Nucleus accumbens (tissue), 56 donors: ENCODE results near the gene CLMP.
"Not testable (repeated sequence)": the region's sequence is repeated elsewhere in the genome, so short reads cannot be mapped to it uniquely, and the experiment has no call there.

ENCODE experiments used
- DNase-seq, 56 donors: peaks; one replicate each; lab custom pipeline; 2025; lab: John Stamatoyannopoulos, UW

Gene CLMP

DNA sequence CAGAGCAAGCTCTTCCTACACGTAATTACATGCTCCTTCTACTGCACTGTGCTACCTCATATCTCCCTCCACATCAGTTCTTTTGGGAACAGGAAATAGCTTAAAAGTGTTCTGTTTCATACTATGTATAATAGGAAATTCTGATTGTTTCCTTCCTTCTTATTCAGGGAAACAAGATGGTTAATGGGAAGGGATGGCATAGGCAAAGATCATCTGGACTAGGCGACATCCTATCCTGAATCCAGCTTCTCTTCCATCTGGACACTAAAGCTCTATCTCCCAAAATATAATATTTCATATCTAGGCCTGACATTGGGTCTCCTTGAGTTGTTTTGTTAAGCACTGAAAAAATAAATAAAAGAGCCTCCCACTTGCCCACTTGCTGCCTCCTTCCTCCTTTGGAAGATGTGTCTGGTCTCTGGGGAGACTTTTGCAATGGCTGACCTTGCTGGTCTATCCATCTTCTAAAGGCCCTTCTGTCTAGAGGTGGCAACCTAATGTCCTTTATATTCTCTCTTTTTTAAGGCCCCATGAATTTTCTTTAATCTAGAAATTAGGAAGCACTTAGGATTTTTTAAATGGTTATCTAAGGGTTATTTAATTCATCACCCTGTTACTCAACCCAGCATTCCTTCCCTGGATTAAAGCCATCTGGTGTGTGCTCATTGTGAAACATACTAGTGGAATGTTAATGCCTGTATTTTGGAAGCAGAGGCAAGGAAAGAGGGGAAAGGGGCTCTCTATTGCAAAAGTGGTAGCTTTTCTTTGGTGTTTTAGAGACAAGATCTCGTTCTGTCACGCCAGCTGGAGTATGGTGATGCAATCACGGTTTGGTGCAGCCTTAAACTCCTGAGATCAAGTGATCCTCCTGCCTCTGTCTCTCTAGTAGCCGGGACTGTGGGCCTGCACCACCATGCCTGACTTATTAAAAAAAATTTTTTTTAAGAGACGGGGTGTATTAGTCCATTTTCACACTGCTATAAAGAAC, 20.6 kb downstream of the CLMP start:
- DNase-seq, result no peak

DNA sequence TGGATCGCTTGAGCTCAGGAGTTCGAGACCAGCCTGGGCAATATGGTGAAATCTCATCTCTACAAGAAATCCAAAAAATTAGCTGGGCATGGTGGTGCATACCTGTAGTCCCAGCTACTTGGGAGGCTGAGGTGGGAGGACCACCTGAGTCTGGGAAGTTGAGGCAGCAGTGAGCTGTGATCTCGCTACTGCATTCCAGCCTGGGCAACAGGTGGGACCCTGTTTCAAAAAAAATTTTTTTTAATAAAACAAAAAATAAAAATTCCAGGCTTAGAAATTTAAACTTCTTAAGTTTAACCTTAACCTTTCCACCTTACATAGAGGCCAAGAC, 21.2 kb downstream of the CLMP start:
- no peak for DNase-seq

DNA sequence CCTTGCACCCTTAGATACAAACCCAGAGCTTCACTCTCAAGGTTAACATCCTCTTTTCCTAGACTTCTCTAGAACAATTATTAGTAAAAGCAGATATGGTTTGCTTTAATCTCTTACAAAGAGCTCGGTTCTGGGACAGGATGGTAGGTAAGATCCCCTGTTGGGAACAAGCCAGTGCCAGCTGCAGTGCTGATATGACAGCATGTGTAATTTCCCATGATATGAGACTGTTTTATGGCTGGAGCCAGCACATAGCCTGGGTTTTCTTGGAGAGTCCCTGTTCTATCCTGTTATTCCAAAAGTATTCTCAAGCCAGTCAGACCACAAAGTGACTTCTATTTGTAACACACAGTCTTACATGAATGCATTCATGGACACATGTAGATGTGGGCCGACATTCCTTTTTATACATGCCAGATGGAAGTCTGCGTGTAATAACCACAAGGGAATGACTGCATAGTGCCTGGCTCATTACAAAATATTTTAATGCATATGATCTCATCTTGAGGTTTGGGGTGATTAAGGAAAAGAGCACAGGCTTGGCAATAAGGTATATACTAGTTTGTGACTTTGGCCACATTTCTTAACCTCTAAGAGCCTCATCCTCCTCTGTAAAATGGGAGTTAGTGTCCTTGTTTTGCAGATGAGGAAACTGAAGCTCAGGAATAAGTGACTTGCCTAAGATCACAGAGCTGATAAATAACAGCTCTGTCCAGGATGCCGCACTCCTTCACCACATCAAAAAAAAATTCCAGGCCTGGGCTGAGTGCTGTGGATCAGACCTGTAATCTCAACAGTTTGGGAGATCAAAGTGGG, 21.8 kb downstream of the CLMP start:
- DNase-seq, result no peak

DNA sequence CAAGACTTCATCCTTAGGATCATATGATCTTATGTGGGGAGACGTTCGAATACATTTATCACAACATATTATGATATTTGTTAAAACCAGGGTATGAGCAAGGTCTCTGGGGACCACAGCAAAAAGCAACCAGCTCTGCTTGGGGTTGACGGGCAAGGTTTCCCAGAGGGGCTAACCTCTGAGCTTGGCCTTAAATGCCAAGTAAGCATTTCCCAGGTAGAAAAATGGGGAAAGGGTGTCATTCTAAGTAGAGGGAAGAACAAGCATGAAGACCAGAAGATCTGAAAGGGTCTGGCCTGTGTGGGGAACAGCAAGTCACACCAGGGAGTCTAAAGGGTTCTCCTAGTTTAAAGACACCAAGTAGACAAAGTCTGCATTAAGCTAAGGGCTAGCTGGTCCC, 24.1 kb downstream of the CLMP start:
- no peak for DNase-seq

DNA sequence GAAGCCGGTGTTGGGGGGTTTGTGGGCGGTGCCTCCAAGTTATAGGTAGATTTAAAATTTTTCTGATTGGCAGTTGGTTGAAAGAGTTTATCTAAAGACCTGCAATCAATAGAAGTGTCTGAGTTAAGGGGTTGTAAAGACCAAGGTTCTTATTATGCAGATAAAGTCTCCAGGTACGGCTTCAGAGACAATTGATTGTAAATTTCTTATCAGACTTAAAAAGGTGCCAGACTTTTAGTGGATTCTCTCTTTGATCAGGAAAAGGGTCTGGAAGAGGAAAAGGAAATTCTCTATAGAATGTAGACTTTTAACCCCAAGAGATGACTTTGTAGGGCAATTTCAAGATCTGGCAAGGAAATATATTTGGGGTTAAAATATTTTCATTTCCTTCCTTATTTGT, 25.2 kb downstream of the CLMP start:
- DNase-seq, result no peak

DNA sequence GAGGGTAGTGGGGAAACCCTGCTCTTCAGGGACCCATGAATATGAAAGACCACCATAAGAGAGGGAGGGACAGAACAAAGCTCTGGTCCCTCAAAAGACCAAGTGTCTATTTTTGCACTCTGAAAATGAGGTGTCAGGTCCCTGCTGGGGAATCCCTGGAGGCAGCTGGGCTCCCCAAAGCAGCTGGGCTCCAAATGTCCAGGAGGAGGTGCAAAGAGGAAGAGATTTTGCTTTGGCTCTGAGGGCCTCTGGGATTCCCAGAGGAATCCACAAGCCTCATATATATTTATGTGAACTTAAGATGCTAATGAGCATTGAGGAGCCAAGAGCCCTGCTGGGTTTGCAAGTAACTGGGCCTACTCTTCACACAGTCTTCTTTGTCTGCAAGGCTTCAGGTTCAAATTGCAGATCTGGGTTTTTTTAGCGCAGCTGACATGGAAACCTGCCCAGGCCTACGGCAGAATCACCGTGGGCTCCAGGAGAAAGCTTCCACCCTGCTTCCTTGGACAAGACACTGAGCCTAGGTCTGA, 26.0 kb downstream of the CLMP start:
- DNase-seq, result no peak

DNA sequence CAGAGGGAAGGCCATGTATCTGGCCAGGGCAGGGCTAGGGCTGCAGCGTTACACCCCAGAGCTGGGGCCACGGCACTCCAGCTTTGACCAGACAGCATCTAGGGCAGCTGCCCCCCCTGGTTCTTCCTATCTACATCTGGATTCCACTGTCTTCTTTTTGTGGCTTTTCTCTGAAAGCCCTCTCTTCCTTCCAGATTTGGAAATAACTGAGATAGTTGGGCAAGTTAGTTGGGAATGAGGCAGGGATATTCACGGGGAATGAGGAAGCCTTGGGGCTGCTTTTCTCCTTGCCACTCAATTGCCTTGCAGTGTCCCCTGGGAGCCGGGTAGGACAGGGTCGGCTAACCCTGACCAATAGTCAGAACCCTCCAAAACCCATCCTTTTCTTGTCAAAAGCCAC, 26.8 kb downstream of the CLMP start:
- no peak for DNase-seq

DNA sequence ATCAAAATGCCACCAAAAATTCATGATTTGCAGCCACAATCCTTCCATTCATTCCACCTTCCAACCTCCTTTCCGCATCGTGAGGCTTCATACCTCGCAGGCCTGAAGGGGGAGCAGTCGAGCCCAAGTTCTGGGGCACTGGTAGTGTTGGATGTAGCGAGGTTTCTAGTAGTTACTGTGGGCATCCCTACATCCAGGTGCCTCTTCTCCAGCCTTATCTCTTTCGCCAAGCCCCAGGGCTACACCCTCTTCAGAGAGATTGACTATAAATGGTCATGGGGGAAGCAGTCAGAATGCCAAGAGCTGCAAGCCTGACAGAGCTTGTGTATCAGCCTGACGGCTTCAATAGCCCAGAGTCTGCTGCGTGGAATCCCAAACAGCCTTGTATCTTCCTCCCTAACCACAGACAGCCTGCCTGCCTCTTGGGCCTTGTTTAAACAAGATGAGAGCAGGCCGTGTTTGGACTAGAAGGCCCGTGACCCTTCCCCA, 28.9 kb downstream of the CLMP start:
- DNase-seq, result peak in 5 of 56 donors; percentile 2 to 52 (median 10)

DNA sequence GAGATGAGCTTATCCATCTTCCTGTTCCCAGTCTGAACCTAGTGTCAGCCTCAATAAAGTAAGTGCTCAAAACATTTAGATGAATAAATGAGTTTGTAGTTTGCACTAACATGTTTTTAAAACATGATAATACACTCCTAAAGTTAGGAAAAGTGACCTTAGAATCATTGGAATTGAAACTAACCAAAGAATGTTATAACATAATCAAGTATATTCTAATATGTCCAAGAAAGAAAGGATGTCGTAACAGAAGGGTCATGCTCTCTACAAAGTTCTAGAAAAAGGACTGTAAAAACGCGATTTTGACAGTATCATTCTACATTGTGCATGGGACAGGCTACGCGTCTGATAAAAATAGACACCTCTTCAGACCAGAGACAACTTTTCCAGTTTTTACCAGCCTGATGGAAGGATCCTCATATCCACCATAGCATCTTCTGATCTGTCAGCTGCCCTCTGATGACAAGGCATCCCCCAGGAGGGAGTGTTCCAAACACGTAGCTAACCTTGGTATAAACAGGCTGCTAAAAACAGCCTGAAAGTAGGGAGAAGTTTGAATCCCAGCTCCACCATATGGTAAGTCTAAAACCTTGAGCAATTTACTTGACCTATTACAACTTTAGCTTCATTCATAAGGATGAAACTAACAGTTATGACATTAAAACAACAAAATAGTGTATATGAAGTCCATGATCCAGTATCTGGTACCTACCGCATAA, 30.2 kb downstream of the CLMP start:
- DNase-seq, result no peak

DNA sequence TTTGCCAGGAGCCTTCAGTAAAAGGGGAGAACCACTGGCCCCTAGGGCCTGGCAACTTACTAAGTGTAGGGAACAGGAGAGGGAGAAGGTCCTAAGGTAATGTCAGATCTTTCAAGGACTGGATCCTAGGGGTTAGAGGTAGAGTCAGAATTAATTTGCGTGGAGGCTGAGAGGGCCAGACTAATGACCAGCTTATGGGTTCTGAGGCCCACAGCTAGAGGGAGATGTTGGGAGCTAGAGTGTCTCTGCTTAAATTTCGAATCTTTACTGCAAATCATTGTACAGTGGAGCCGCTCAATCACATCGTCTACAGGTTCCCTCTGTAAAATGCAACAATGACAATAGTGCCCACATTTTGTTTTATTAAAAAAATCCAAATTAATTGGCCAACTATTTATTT, 31.4 kb downstream of the CLMP start:
- DNase-seq, result no peak

DNA sequence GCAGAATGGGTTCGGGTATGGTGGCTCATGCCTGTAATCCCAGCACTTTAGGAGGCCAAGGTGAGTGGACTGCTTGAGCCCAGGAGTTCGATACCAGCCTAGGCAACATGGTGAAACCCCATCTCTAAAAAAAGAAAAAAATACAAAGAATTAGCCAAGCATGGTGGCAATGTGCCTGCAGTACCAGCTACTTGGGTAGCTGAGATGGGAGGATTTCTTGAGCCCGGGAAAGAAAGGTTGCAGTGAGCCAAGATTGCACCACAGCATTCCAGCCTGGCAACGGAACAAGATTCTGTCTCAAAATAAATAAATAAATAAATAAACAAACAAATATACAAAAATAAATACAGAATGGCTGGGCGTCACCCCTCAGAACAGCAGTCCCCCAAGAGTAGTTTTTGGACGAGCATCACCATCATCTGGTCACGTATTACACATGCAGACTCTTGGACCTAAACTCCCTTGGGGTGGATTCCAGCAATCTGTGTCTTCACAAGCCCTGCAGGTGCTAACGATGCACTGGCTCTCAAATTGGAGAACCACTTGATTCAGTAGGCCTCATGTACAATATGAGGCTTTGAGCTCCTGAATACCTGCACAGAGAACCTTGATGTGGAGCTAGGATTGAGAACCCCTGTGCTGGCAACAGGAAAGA, 33.5 kb downstream of the CLMP start:
- no peak for DNase-seq

DNA sequence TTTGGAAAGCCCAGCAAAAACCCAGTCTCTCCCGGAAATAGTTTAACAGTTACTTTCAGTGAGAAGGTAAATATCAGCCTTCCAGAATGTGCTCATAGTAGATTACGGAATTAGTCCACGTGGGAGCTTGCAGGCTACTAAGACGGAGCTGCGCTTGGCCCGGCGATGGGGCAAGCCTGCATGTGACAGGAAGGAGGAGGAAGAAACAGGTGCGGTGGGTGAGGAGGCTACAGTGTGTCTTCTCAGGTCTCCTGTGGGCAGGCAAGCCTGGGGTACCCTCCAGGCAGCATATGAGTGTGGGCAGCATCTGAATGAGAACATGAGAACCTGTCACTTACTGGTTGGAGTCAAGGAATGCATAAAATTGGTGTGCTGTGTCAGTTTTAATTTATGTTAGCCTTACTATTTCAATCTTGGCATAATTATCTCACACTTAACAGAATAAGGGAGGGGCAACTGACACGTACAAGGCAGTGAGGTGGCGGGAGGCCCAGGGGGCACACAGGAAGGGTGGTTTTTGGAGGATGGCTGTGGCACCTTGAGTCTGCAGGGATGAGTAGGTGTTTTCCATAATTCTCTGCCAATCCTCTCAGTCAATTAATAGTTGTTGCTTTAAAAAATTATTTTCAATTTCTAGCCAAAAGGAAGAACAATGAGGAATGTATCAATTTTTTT, 35.7 kb downstream of the CLMP start:
- DNase-seq, result no peak

DNA sequence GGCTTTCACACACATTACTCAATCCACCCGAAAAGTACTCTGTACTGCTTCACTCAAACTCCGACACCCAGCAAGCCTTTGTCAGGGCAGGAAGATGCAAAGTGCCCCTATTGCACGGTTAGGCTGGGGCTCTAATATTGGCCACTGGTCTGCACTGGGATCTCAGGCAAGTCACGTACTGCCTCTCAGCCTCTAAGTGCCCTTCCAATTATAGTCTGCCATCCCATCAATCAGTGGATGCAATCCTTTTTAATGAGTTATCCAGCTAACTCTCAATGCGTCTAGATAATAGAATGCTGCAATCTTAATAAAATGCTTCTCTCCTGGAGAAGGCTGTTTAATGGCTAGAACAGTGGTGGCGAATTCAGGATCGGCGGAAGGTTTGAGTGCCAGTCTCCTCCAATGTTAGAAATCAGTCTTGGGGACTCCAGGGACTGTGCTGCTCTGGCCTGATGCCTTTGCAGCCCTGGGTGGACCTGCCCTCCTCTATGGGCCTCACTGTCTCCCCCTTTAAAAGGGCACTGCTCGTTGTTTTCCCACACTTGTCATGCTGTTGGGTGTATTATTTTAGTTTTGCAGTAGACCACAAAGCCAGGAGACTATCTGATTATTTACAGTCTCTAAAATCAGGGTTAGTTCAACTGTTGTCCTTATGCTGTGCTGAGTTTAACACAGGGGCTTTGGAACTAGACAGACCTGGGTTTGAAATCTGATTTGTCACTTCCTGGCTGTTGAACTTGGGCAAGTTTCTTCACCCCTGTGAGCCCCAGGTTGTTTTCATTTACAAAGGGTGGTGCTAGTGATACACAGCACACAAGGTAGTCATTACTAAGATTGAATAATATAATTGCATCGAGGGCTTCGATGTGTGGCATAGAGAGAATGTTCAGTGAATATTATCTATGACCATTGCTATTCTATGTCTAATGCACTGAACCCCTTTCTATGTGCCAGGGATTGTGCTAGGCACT, 36.7 kb downstream of the CLMP start:
- DNase-seq, result no peak

DNA sequence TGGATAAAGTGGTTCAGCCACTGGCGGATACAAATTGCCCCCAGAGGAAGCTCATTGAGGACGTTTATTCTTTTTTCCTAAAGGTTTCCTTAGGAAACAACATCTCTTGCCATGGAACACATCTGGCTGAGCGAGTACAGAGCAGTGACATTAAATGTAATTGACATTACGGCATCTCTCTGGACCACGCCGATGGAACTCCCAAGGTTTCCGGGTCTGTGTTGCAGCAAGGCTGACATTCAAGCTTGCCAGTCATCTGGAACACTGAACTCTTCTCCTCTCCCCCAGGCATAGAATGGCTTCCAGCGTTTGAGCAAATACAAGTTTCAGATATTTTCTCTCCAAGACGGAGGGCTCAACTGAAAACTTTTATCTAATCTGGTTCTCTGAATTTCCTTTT, 42.1 kb downstream of the CLMP start:
- DNase-seq, result no peak

DNA sequence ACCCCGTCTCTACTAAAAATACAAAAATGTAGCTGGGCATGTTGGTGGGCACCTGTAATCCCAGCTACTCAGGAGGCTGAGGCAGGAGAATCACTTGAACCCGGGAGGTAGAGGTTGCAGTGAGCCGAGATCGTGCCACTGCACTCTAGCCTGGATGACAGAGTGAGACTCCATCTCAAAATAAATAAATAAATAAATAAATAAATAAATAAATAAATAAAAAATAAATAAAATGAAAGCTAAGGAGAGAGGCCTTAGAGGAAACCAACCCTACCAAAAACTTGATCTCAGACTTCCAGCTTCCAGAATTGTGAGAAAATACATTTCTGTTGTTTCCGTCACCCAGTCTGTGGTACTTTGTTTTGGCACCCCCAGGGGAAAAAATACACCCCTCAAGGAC, 42.7 kb downstream of the CLMP start:
- DNase-seq, result not testable (repeated sequence)

DNA sequence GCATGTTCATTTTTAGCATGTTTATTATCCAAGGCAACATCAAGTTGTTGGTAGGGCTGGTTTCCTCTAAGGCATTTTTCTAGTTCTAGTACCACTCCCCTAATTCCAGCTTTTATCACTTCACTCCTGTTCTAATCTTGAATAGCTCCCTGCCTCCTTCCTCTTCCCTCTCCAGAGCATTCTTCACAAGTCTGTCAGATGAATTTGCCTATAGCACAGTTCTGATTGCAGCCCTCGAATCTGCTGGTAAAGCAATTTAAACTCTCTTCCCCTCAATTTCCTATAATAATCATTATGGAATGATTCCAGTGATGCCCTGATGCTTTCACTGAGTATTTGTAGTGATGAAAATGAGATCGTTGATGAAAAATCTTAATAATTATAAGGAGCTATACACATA, 43.3 kb downstream of the CLMP start:
- no peak for DNase-seq

DNA sequence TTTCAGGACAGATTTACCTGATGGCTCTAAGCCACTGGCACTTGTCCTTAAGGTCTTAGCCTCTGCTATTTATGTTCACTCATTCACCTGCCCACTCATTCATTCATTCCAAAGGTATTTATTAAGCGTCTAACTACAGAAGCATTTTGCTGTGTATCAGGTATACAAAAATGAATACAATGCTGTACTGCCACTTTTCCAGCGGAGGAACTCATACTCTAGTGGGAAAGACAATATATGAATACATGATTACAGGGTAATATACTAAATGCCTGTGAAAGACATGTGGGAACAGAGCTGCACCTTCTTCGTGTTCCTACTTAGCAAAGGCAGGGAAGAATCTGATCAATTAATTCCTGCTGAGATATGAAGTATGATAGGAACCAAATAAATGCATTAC, 43.7 kb downstream of the CLMP start:
- DNase-seq, result no peak

DNA sequence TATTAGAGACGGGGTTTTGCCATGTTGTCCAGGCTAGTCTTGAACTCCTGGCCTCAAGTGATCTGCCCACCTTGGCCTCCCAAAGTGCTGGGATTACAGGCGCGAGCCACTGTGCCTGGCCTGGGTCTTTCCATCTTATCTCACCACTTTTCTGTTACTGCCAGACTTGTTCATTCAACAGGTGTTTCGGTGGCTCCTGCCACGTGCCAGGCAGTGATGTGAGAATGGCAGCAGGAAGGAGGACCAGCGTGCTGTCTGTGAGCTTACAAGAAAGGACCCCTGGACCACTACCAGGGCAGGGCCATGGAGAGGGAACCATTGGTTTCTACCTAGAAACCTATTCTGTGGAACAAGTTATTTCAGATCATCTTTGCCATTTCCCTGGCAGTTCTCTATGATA, 44.2 kb downstream of the CLMP start:
- DNase-seq, result no peak
